Thymus (tissue), 11 donors: ENCODE data around the gene TYW1B. TPM values are rescaled to one million over a fixed set of nuclear protein-coding genes. Genes with fewer than 3 reads are reported as not detected.
A peak's percentile ranks its signal among the peaks of the same experiment; 100 is the strongest.
"Not testable (repeated sequence)": the region's sequence is repeated elsewhere in the genome, so short reads cannot be mapped to it uniquely, and the experiment has no call there.

Experiments used
- DNase-seq, 9 donors: peaks; one replicate each; pipeline ENCODE4 v3.0.0-alpha.2; 2013; ENCODE audit warnings: low spot score in 9 of 9, low read depth in 6 of 9, missing footprints in 1 of 9
- H3K27ac ChIP-seq, 2 donors: one replicate each; pipeline ENCODE4 v1.5.1; 2013; ENCODE audit warnings: control low read depth in 1 of 2, low read depth in 1 of 2, low read length in 1 of 2, mild to moderate bottlenecking in 1 of 2, moderate library complexity in 1 of 2
- H3K27me3 ChIP-seq, 2 donors: one replicate each; pipeline ENCODE4 v1.5.1; 2013; ENCODE audit warnings: low read length in 1 of 2; ENCODE audit not compliant: control insufficient read depth in 2 of 2, insufficient read depth in 1 of 2
- H3K36me3 ChIP-seq, 2 donors: one replicate each; pipeline ENCODE4 v1.5.1; 2013; ENCODE audit warnings: low read length in 1 of 2, mild to moderate bottlenecking in 1 of 2, moderate library complexity in 1 of 2; ENCODE audit not compliant: control insufficient read depth in 2 of 2, insufficient read depth in 2 of 2
- H3K4me1 ChIP-seq, 2 donors: one replicate each; pipeline ENCODE4 v1.5.1; 2013; ENCODE audit warnings: low read length in 2 of 2; ENCODE audit not compliant: control insufficient read depth in 2 of 2, insufficient read depth in 2 of 2
- H3K4me3 ChIP-seq, 2 donors: one replicate each; pipeline ENCODE4 v1.5.1; 2013; ENCODE audit warnings: low read length in 2 of 2, control low read depth in 1 of 2, mild to moderate bottlenecking in 1 of 2
- H3K9me3 ChIP-seq, 2 donors: one replicate each; pipeline ENCODE4 v1.5.1; 2013; ENCODE audit warnings: low read length in 1 of 2, mild to moderate bottlenecking in 1 of 2; ENCODE audit not compliant: control insufficient read depth in 2 of 2, insufficient read depth in 1 of 2
- WGBS: extraction: QIAGEN DNeasy Blood & Tissue Kit; methylation state at CpG from one replicate; pipeline ENCODE4 v1.1.7; 2013; 5-methylcytosine and 5-hydroxymethylcytosine counted together
- polyA plus RNA-seq: library from polyadenylated mRNA; stranded (reverse); fragments of 200-250 nt; gene quantifications from one replicate; pipeline ENCODE4 v1.2.3, GENCODE V29; 2013
- total RNA-seq: library from RNA; stranded (reverse); fragments of 120-200 nt; gene quantifications from one replicate; pipeline ENCODE4 v1.2.4, GENCODE V29; 2013
- donor health status: healthy.

TYW1B gene
- total and polyA plus RNA-seq, 2 donors, result 3.0 to 9.7 TPM

DNA sequence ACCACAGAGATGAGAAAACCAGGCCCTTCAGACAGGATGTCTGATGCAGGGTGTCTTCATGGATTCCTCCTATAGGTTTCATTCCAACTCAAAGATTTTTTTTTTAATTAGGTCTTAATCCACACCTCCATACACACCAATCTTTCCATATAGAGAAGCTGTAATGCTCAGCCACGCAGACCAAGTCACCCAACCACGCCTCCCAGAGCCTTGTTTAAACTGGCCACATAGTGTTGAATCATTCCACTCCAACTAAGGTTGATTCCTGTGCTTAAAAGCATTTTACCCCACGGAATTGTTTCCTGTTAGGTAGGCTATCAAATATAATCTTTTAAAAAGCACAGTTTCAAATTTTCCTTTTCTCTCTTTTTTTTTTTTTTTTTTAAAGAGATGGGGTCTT lies 153.6 kb downstream of the TYW1B start:
- WGBS, result 97% methylated on average over 3 of the region's 3 CpGs
- no peak for DNase-seq
- Histone ChIP-seq H3K4me1 (no peaks in the 10 kb centered on the region), H3K27ac (no peak overlapping the region), H3K36me3 (no peaks in the 10 kb centered on the region), H3K9me3 (no peaks in the 10 kb centered on the region), H3K4me3 (no peak overlapping the region), H3K27me3 (no peaks in the 10 kb centered on the region)

DNA sequence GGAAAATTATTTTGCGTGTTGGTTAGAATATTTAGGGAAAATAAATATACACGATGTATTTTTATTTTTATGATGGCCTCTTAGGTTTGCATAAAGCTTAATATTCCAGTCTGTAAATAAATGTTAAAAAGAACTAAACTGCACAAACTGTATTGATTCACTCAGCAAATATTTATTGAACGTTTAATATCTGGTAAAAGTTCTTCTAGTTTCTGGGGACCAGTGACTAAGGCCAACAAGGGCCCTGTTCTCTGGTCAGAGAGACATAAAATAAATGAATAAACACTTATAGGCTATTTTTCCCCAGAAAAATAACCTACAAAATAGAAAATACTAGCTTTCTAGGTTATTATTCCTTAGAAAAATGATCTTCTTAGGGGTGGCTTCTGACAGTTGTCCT lies 157.2 kb downstream of the TYW1B start:
- not testable (repeated sequence) for H3K4me3 ChIP-seq, DNase-seq, H3K4me1 ChIP-seq, H3K27ac ChIP-seq, H3K36me3 ChIP-seq, H3K27me3 ChIP-seq, H3K9me3 ChIP-seq
- WGBS, result 96% methylated on average over 3 of the region's 3 CpGs

DNA sequence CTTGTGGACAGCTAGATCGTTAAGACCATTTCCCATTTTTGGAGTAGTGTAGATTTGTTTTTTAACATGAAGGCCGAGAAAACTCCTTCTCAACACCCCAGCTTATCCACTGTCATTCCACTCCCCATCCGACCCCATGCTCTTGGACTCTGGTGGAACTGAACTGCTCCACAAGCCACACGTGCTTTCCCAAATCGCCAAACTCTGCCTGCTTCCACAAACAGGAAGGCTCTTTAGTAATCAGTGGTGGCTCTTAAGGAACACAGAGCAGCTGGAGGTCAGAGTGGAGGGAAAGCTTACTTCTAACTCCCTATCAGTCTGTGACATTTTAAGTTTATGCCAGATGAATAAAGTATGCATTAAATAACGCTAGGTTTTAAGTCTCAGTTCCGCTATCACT lies 159.6 kb downstream of the TYW1B start:
- WGBS, result 77% methylated on average over 7 of the region's 7 CpGs
- H3K27ac ChIP-seq, DNase-seq, H3K36me3 ChIP-seq, H3K4me3 ChIP-seq, H3K9me3 ChIP-seq, H3K27me3 ChIP-seq, H3K4me1 ChIP-seq: not testable (repeated sequence)

DNA sequence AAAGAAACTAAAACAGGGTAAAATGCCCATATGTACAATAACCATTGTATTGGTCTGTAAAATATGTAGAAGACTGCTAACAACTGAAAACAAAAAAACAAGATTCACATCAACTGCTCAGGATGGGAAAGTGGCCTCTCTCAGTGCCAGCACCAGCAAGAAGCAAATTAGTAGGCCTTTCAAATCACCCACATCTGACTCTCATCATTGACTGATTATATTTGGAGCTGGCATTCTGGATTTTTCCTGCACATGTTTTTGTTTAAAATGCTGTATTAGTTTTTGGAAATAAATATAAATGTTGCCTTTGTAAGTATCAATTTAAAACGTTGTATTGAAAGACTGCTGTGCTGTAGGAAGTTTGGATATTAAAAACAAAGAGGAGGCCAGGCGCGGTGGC lies 161.0 kb downstream of the TYW1B start:
- not testable (repeated sequence) for H3K27me3 ChIP-seq, H3K36me3 ChIP-seq, DNase-seq, H3K9me3 ChIP-seq, H3K27ac ChIP-seq, H3K4me3 ChIP-seq, H3K4me1 ChIP-seq
- 80% methylated on average over 3 of the region's 3 CpGs for WGBS

GRCh38 chr7:72648574-72648973 lies 179.4 kb downstream of the TYW1B start:
- H3K36me3 ChIP-seq, H3K4me3 ChIP-seq, H3K27ac ChIP-seq, H3K4me1 ChIP-seq, H3K9me3 ChIP-seq, H3K27me3 ChIP-seq: not testable (repeated sequence)
- WGBS, result 62% methylated on average over 4 of the region's 4 CpGs
- peak in 8 of 9 donors; percentile 13 to 62 (median 28) for DNase-seq

GRCh38 chr7:72643708-72644107 lies 184.3 kb downstream of the TYW1B start:
- 98% methylated on average over 1 of the region's 1 CpG for WGBS
- H3K9me3 ChIP-seq, DNase-seq, H3K4me3 ChIP-seq, H3K27me3 ChIP-seq, H3K36me3 ChIP-seq, H3K27ac ChIP-seq, H3K4me1 ChIP-seq: not testable (repeated sequence)

GRCh38 chr7:72641485-72642248 lies 186.3 kb downstream of the TYW1B start:
- WGBS, result 97% methylated on average over 5 of the region's 5 CpGs
- not testable (repeated sequence) for H3K27ac ChIP-seq, H3K36me3 ChIP-seq, DNase-seq, H3K27me3 ChIP-seq, H3K9me3 ChIP-seq, H3K4me3 ChIP-seq, H3K4me1 ChIP-seq

DNA sequence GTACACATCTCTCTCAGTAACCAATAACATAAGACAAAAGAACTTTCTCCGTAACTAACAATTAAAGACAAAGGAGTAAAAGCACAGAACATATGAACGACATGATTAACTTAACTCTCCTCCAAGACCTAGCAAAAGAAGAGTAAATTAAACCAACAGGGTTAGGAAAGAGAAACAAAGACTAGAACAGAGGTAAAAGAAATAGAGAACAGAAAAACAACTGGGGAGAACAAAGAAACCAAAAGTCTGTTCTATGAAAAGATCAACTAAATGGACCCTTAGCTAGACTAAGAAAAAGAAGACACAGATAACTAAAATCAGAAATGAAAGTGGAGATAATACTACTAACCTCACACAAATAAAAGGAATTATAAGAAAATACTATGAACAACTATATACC lies 187.3 kb downstream of the TYW1B start:
- DNase-seq, H3K9me3 ChIP-seq: not testable (repeated sequence)

DNA sequence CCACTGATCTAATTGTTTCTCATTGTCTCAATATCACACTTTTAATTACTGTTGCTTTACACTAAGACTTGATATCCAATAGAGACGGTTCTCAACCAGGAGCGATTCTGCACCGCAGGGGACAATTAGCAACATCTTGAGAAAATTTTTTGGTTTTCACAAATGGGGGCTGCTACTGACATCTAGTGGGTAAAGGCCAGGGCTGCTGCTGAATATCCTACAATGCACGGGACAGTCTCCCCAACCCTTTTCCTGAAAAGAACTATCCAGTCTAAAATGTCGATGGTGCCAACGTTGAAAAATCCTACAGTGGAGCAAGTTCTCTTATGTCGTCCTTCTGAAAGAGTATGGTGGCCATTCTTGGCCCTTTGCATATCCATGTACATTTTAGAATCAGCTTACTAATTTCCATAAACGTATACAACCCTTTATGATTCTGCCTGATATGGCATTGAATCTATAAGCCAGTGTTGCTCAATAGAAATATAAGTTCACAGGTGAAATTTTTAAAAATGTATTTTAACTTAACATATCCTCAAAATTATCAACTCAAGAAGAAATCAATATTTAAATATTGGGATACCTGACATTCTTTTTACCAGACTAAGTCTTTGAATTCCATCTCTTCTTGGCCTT lies 192.6 kb downstream of the TYW1B start:
- not testable (repeated sequence) for H3K4me1 ChIP-seq

More for the DNA sequence above, 187.3 kb downstream of the TYW1B start:
- H3K27ac ChIP-seq, H3K36me3 ChIP-seq, H3K4me3 ChIP-seq, H3K4me1 ChIP-seq, H3K27me3 ChIP-seq: not testable (repeated sequence)
- WGBS, result 96% methylated on average over 2 of the region's 2 CpGs

More for the DNA sequence above, 192.6 kb downstream of the TYW1B start:
- not testable (repeated sequence) for H3K27me3 ChIP-seq, DNase-seq, H3K9me3 ChIP-seq, H3K27ac ChIP-seq, H3K36me3 ChIP-seq, H3K4me3 ChIP-seq
- WGBS, result 33% methylated on average over 8 of the region's 8 CpGs
